ENCODE measurements around the gene AEBP1. TPM values are rescaled to one million over a fixed set of nuclear protein-coding genes. Genes with fewer than 3 reads are reported as not detected.

Gene AEBP1
- total RNA-seq, 1 donor from 2014 or later: 35.4 TPM

DNA sequence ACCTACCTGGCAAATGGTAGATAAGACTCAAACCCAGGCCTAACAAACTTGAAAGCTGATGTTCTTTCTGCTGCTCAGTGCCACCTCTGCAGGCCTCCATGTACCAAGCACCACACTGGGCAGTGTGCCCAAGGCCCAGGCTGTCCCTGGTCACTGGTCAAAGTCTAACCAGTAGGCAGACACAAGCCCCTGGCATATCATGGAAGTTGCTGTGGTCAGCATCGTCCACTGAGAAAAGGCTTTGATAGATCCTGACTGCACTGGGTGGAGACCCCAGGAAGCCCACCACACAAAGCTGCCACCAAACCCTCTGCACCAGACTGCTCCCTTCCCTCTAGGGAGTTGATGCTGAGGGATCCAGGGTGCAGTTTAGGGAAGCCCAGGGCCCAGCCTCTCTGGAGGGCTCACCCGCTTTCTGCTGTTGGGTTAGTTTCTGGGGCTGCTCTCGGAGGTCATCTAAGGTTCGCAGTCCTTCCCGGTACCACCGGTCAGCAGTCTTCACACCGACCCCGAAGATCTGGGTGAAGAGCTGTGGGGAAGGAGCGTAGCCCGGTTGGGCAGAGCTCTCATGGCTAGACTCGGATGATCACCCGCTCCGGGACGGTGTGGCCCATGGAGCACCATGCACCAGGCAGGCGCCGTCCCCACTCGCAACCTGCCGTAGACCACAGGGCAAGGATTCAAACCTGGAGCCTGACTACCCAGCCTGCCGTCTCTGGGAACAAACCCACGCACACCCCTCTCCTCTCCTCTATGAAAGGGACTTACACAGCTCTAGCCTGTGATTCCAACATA is 27.8 kb upstream of the AEBP1 start:
- no peak for DNase-seq
- Mint-ChIP-seq H3K9me3 (ENCODE audit: unreplicated experiment) (peaks cover 12% of the 10 kb centered on the region), H3K4me3 (ENCODE audit: unreplicated experiment) (no peak overlapping the region), H3K27me3 (ENCODE audit: unreplicated experiment) (peaks cover 8% of the 10 kb centered on the region), H3K36me3 (ENCODE audit: unreplicated experiment) (peaks cover 6% of the 10 kb centered on the region), H3K27ac (ENCODE audit: unreplicated experiment) (no peak overlapping the region), H3K4me1 (ENCODE audit: low read depth, unreplicated experiment) (peaks cover 5% of the 10 kb centered on the region)
- TF ChIP-seq CTCF (IDR thresholded peaks at IDR 0.05; ENCODE audit: partially characterized antibody, unreplicated experiment): no peak

- H3K9me3 Mint-ChIP-seq (ENCODE audit: unreplicated experiment): peaks cover 10% of the 10 kb centered on the region
- H3K36me3 Mint-ChIP-seq (ENCODE audit: unreplicated experiment): peaks cover 6% of the 10 kb centered on the region
- H3K27ac Mint-ChIP-seq (ENCODE audit: unreplicated experiment): no peak overlapping the region
- H3K4me1 Mint-ChIP-seq (ENCODE audit: low read depth, unreplicated experiment): peaks cover 6% of the 10 kb centered on the region
- H3K27me3 Mint-ChIP-seq (ENCODE audit: unreplicated experiment): peaks cover 8% of the 10 kb centered on the region
- no peak overlapping the region for H3K4me3 Mint-ChIP-seq (ENCODE audit: unreplicated experiment)
- no peak for DNase-seq
- no peak for TF ChIP-seq CTCF (IDR thresholded peaks at IDR 0.05; ENCODE audit: partially characterized antibody, unreplicated experiment)
These were observed 27.1 kb upstream of the AEBP1 start for GRCh38 chr7:44077061-44077460.

DNA sequence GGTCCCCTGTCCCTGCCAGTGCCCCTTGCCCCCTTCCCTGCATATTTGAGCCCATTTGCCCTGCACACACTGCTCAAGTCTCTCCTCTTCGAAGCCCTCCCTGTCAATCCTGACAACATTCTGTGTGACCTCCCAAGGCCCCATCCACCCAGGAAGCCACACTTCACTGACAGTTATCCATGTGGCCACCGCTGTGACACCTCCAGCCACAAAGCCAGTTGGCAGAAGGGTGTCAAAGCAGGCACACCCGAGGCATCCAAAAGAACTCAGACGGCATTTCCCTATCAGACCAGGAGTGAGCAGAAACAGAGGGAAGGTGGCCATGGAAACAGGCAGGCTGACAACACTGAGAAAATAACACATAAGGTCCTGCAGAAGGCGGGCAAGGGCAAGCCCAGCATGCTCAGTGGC is 26.5 kb upstream of the AEBP1 start:
- no peak overlapping the region for H3K4me3 Mint-ChIP-seq (ENCODE audit: unreplicated experiment)
- H3K4me1 Mint-ChIP-seq (ENCODE audit: low read depth, unreplicated experiment): peaks cover 5% of the 10 kb centered on the region
- peaks cover 6% of the 10 kb centered on the region for H3K27me3 Mint-ChIP-seq (ENCODE audit: unreplicated experiment)
- TF ChIP-seq CTCF (IDR thresholded peaks at IDR 0.05; ENCODE audit: partially characterized antibody, unreplicated experiment): no peak
- no peak overlapping the region for H3K27ac Mint-ChIP-seq (ENCODE audit: unreplicated experiment)
- peaks cover 6% of the 10 kb centered on the region for H3K9me3 Mint-ChIP-seq (ENCODE audit: unreplicated experiment)
- no peak for DNase-seq
- peaks cover 6% of the 10 kb centered on the region for H3K36me3 Mint-ChIP-seq (ENCODE audit: unreplicated experiment)

GRCh38 chr7:44078521-44078920 is 25.6 kb upstream of the AEBP1 start:
- peaks cover 6% of the 10 kb centered on the region for H3K36me3 Mint-ChIP-seq (ENCODE audit: unreplicated experiment)
- no peak overlapping the region for H3K4me3 Mint-ChIP-seq (ENCODE audit: unreplicated experiment)

More at GRCh38 chr7:44078521-44078920, 25.6 kb upstream of the AEBP1 start:
- H3K27me3 Mint-ChIP-seq (ENCODE audit: unreplicated experiment): peaks cover 6% of the 10 kb centered on the region
- H3K4me1 Mint-ChIP-seq (ENCODE audit: low read depth, unreplicated experiment): peaks cover 5% of the 10 kb centered on the region
- no peak for TF ChIP-seq CTCF (IDR thresholded peaks at IDR 0.05; ENCODE audit: partially characterized antibody, unreplicated experiment)
- peaks cover 9% of the 10 kb centered on the region for H3K9me3 Mint-ChIP-seq (ENCODE audit: unreplicated experiment)
- DNase-seq: no peak
- H3K27ac Mint-ChIP-seq (ENCODE audit: unreplicated experiment): no peak overlapping the region

Measured in glutamatergic neuron (in vitro differentiated cells).